ENCODE measurements around the gene PTH1R.

Gene PTH1R

GRCh38 chr3:46934072-46934471 is 56.6 kb downstream of the PTH1R start:
- DNase-seq = no peak

- no peak for DNase-seq
These were observed 57.1 kb downstream of the PTH1R start for GRCh38 chr3:46934498-46935167.

GRCh38 chr3:46935168-46935858 is 57.8 kb downstream of the PTH1R start:
- DNase-seq = no peak

- DNase-seq = no peak
These were observed 58.6 kb downstream of the PTH1R start for GRCh38 chr3:46935989-46936558.

- no peak for DNase-seq
These were observed 59.3 kb downstream of the PTH1R start for GRCh38 chr3:46936733-46937250.

GRCh38 chr3:46938118-46938517 is 60.6 kb downstream of the PTH1R start:
- DNase-seq = no peak

GRCh38 chr3:46939578-46940445 is 62.3 kb downstream of the PTH1R start:
- no peak for DNase-seq

- DNase-seq = no peak
These were observed 64.6 kb downstream of the PTH1R start for GRCh38 chr3:46942076-46942475.

- DNase-seq = no peak
These were observed 65.1 kb downstream of the PTH1R start for GRCh38 chr3:46942481-46943236.

GRCh38 chr3:46943237-46944187 is 66.0 kb downstream of the PTH1R start:
- DNase-seq = no peak

GRCh38 chr3:46944191-46944590 is 66.7 kb downstream of the PTH1R start:
- no peak for DNase-seq

GRCh38 chr3:46946416-46946815 is 68.9 kb downstream of the PTH1R start:
- DNase-seq = no peak

GRCh38 chr3:46946856-46947545 is 69.5 kb downstream of the PTH1R start:
- peak; percentile 72 for DNase-seq

- DNase-seq = peak; percentile 26
These were observed 70.0 kb downstream of the PTH1R start for GRCh38 chr3:46947546-46947901.

- peak; percentile 89 for DNase-seq
These were observed 70.7 kb downstream of the PTH1R start for GRCh38 chr3:46947981-46948791.

GRCh38 chr3:46948830-46949671 is 71.5 kb downstream of the PTH1R start:
- no peak for DNase-seq

GRCh38 chr3:46950177-46950576 is 72.7 kb downstream of the PTH1R start:
- DNase-seq = no peak

- DNase-seq = no peak
These were observed 73.2 kb downstream of the PTH1R start for GRCh38 chr3:46950650-46951241.

All from central memory CD4-positive, alpha-beta T cell (primary cell).